Keratinocyte (primary cell): ENCODE results near the gene KIF26A. TPM values are rescaled to one million over a fixed set of nuclear protein-coding genes. Genes with fewer than 3 reads are reported as not detected.
A peak's percentile ranks its signal among the peaks of the same experiment; 100 is the strongest.

Experiments
- DNase-seq: peaks from one replicate; pipeline ENCODE4 v3.0.0-alpha.2; 2011; ENCODE audit warnings: low read depth, missing footprints, low spot score
- FAIRE-seq: peaks from 2 replicates; lab custom pipeline; 2011; peaks lifted over from hg19 to GRCh38; lab: Jason Lieb, UNC
- H2AFZ ChIP-seq: 2 replicates; pipeline ENCODE4 v1.6.0; 2012; ENCODE audit warnings: low read length, control low read depth, inconsistent platforms; ENCODE audit not compliant: control insufficient read depth
- H3K27ac ChIP-seq: 2 replicates; pipeline ENCODE4 v1.5.1; 2011; ENCODE audit warnings: low read length; ENCODE audit not compliant: control insufficient read depth, insufficient read depth
- H3K27me3 ChIP-seq: 3 replicates; pipeline ENCODE4 v1.6.0; 2011; ENCODE audit warnings: low read length; ENCODE audit not compliant: control insufficient read depth, insufficient read depth; ENCODE audit errors: extremely low read depth
- H3K36me3 ChIP-seq, 2 experiments: 2 replicates in 1 of 2; 3 replicates in 1 of 2; pipeline ENCODE4 v1.5.1; 2011; ENCODE audit warnings: low read length in 2 of 2, mild to moderate bottlenecking in 1 of 2; ENCODE audit not compliant: control insufficient read depth in 2 of 2, insufficient read depth in 2 of 2; ENCODE audit errors: extremely low read depth in 1 of 2
- H3K4me1 ChIP-seq: 3 replicates; pipeline ENCODE4 v1.5.1; 2011; ENCODE audit warnings: low read length; ENCODE audit not compliant: control insufficient read depth, insufficient read depth; ENCODE audit errors: extremely low read depth
- H3K4me2 ChIP-seq: 3 replicates; pipeline ENCODE4 v1.6.0; 2011; ENCODE audit warnings: low read depth, low read length; ENCODE audit not compliant: control insufficient read depth, insufficient read depth; ENCODE audit errors: extremely low read depth
- H3K4me3 ChIP-seq, 3 experiments: fragments of 200-600 bp in 1 of 3; sonication (generic) in 1 of 3; 2 replicates in 2 of 3; 3 replicates in 1 of 3; pipeline ENCODE4 v1.5.1; 2011 to 2016; ENCODE audit warnings: low read length in 3 of 3, mild to moderate bottlenecking in 3 of 3, control low read depth in 2 of 3, inconsistent platforms in 1 of 3, low read depth in 1 of 3, mixed read lengths in 1 of 3, mixed run types in 1 of 3, moderate library complexity in 1 of 3; ENCODE audit not compliant: control insufficient read depth in 2 of 3, insufficient read depth in 2 of 3; ENCODE audit errors: extremely low read depth in 1 of 3
- H3K79me2 ChIP-seq: 2 replicates; pipeline ENCODE4 v1.6.0; 2012; ENCODE audit warnings: low read length; ENCODE audit not compliant: control insufficient read depth, insufficient read depth
- H3K9ac ChIP-seq: 3 replicates; pipeline ENCODE4 v1.6.0; 2011; ENCODE audit warnings: low read length; ENCODE audit not compliant: control insufficient read depth, insufficient read depth; ENCODE audit errors: extremely low read depth
- H3K9me1 ChIP-seq: 3 replicates; pipeline ENCODE4 v1.6.0; 2011; ENCODE audit warnings: low read length; ENCODE audit not compliant: control insufficient read depth, insufficient read depth; ENCODE audit errors: extremely low read depth
- H3K9me3 ChIP-seq: 2 replicates; pipeline ENCODE4 v1.5.1; 2012; ENCODE audit warnings: low read depth, low read length; ENCODE audit not compliant: control insufficient read depth
- H4K20me1 ChIP-seq: 3 replicates; pipeline ENCODE4 v1.6.0; 2011; ENCODE audit warnings: low read length; ENCODE audit not compliant: control insufficient read depth, insufficient read depth; ENCODE audit errors: extremely low read depth
- CTCF ChIP-seq, 3 experiments: IDR thresholded peaks in 1 of 3; conservative IDR thresholded peaks in 1 of 3; optimal IDR thresholded peaks in 1 of 3; 2 replicates in 2 of 3; 3 replicates in 1 of 3; pipeline versions ENCODE3 to v1.5.1; 2011; ENCODE audit warnings: low read length in 3 of 3, mild to moderate bottlenecking in 3 of 3, moderate library complexity in 2 of 3, control low read depth in 1 of 3, inconsistent platforms in 1 of 3; ENCODE audit not compliant: insufficient read depth in 2 of 3; ENCODE audit errors: extremely low read depth in 1 of 3
- EZH2 ChIP-seq: IDR thresholded peaks from one replicate; pipeline ENCODE4 v1.6.1; 2012; ENCODE audit warnings: inconsistent platforms, mild to moderate bottlenecking, low read length, moderate library complexity
- dilution Hi-C: fragments of 300-500 bp; cut with MboI; formaldehyde crosslinking; loops from one replicate; pipeline ENCODE4 v1.7.0; 2020; ENCODE audit warnings: low sequenced_read_pairs; ENCODE audit not compliant: extremely low pct_ligation_motif_present
- polyA plus RNA-seq, 5 experiments: library from polyadenylated mRNA; depleted of rRNA in 3 of 5; stranded (reverse) in 3 of 5; stranded (forward) in 1 of 5; unstranded in 1 of 5; fragments of >200 nt; gene quantifications; 1 replicate in 1 of 5; 2 replicates in 3 of 5; 3 replicates in 1 of 5; pipeline versions ENCODE4 v1.2.1 to v1.2.3, GENCODE V29; 2011 to 2012; ENCODE audit warnings: missing spikeins in 2 of 5, low read depth in 1 of 5, low replicate concordance in 1 of 5

Gene KIF26A
- polyA plus RNA-seq, 1 donor (not counting 4 experiments of a cell fraction or from before 2014, with no cell fraction given): 0.07 TPM

DNA sequence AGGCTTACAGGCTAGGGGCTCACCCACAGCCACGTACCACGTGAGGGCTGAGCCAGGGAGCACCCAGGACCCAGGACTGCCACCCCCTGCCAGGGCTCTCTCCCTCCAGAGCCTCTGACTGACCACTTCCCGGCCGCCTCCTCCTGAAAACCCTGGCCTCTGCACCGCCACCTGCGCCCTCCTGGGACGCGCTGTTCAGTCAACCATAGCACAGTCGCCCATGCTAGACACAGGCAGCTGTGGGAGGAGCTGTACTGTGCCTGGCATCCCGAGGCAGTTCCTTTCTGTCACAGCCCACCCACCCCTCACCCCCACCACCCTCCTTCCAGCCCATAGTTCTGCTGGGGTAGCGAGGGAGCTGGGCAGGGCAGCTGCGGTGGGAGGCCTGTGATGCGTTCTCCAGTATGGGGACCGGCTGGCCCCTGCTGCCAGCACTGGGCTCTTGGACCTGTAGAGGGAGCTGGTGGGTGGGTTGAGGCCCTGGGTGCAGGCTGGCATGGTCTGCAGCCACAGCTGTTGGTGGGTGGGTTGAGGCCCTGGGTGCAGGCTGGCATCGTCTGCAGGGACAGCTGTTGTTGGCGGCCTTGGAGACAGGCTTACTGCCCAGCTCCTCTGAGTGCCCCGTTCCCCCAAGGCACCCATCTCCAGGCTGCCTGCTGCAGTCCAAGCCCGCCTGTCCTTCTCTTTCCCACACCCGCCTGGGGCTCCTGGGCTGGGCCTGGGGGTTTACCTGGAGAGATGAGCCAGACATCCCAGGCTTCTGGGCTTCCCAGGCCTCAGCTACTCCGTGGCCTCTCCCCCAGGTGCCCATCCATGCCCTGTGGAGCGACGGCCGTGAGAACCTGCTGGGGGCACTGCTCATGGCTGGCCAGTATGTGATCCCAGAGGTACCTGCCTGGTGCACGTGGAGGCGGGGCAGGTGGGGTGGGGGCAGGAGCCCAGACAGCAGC lies 41.4 kb upstream of the KIF26A start:
- FAIRE-seq: no peak
- no peaks in the 10 kb centered on the region for H3K36me3 ChIP-seq
- H3K9ac ChIP-seq: no peak overlapping the region
- H3K9me3 ChIP-seq: no peaks in the 10 kb centered on the region
- H3K9me1 ChIP-seq: no peaks in the 10 kb centered on the region
- TF ChIP-seq CTCF (optimal IDR thresholded peaks at IDR 0.05 in 1 of 3, IDR thresholded peaks at IDR 0.05 in 1 of 3, conservative IDR thresholded peaks at IDR 0.05 in 1 of 3; ENCODE audit: extremely low read depth in 1 of 3, insufficient read depth in 2 of 3, low read length in 3 of 3) (peak in 2 of 3 experiments; percentile 37 to 43), EZH2 (no peak)
- H2AFZ ChIP-seq: no peak overlapping the region
- no peaks in the 10 kb centered on the region for H4K20me1 ChIP-seq
- no peak overlapping the region for H3K27ac ChIP-seq
- H3K4me1 ChIP-seq: peaks cover 11% of the 10 kb centered on the region
- no peak overlapping the region for H3K4me2 ChIP-seq
- H3K79me2 ChIP-seq: no peaks in the 10 kb centered on the region
- H3K4me3 ChIP-seq: no peak overlapping the region
- dilution Hi-C loops: no loop called here
- peaks cover 4% of the 10 kb centered on the region for H3K27me3 ChIP-seq
- DNase-seq: no peak

- Histone ChIP-seq H3K4me1 (peaks cover 11% of the 10 kb centered on the region), H3K9me3 (no peaks in the 10 kb centered on the region), H3K27ac (no peak overlapping the region), H2AFZ (no peak overlapping the region), H3K36me3 (no peaks in the 10 kb centered on the region), H3K9me1 (no peaks in the 10 kb centered on the region), H3K27me3 (peaks cover 4% of the 10 kb centered on the region), H3K4me2 (no peak overlapping the region), H3K9ac (no peak overlapping the region), H3K79me2 (no peaks in the 10 kb centered on the region), H3K4me3 (no peak overlapping the region), H4K20me1 (no peaks in the 10 kb centered on the region)
- dilution Hi-C loops: no loop called here
- DNase-seq (no peak), FAIRE-seq (no peak)
- TF ChIP-seq EZH2 (no peak), CTCF (optimal IDR thresholded peaks at IDR 0.05 in 1 of 3, IDR thresholded peaks at IDR 0.05 in 1 of 3, conservative IDR thresholded peaks at IDR 0.05 in 1 of 3; ENCODE audit: extremely low read depth in 1 of 3, insufficient read depth in 2 of 3, low read length in 3 of 3) (no peak)
Measured at GRCh38 chr14:104098272-104099095, 39.9 kb upstream of the KIF26A start.
